ENCODE measurements around the gene SRRM2. TPM values are rescaled to one million over a fixed set of nuclear protein-coding genes. Genes with fewer than 3 reads are reported as not detected.

Gene SRRM2
- total RNA-seq, 1 experiment from 2014 or later, result 127 TPM

- no peak overlapping the region for H3K9ac ChIP-seq (ENCODE audit: low read length)
- no peak for DNase-seq
- no peak overlapping the region for H3K4me3 ChIP-seq (ENCODE audit: low read length)
- peaks cover 9% of the 10 kb centered on the region for H4K20me1 ChIP-seq (ENCODE audit: insufficient read depth, low read depth, low read length)
- H2AFZ ChIP-seq (ENCODE audit: low read length), result no peak overlapping the region
- H3K36me3 ChIP-seq (ENCODE audit: insufficient read depth, low read length), result peaks cover 7% of the 10 kb centered on the region; the same call in 1 of the 2 replicates
- H3K9me3 ChIP-seq (ENCODE audit: low read length), result no peaks in the 10 kb centered on the region
- H3K79me2 ChIP-seq (ENCODE audit: low read length), result peaks cover 24% of the 10 kb centered on the region
- H3K27ac ChIP-seq (ENCODE audit: low read length), result no peak overlapping the region
- peaks cover 23% of the 10 kb centered on the region for H3K4me1 ChIP-seq (ENCODE audit: low read length)
- no peaks in the 10 kb centered on the region for H3K9me2 ChIP-seq (replicated peaks; ENCODE audit: insufficient read depth, low read length)
- no peaks in the 10 kb centered on the region for H3K27me3 ChIP-seq (ENCODE audit: low read length)
- H3K4me2 ChIP-seq (ENCODE audit: low read depth, low read length, poor library complexity, severe bottlenecking), result no peak overlapping the region
These were observed 3.5 kb upstream of the SRRM2 start for GRCh38 chr16:2748757-2749455.

GRCh38 chr16:2749476-2749875 is 3.0 kb upstream of the SRRM2 start:
- H3K27me3 ChIP-seq (ENCODE audit: low read length), result no peaks in the 10 kb centered on the region
- peaks cover 29% of the 10 kb centered on the region for H3K79me2 ChIP-seq (ENCODE audit: low read length)

DNA sequence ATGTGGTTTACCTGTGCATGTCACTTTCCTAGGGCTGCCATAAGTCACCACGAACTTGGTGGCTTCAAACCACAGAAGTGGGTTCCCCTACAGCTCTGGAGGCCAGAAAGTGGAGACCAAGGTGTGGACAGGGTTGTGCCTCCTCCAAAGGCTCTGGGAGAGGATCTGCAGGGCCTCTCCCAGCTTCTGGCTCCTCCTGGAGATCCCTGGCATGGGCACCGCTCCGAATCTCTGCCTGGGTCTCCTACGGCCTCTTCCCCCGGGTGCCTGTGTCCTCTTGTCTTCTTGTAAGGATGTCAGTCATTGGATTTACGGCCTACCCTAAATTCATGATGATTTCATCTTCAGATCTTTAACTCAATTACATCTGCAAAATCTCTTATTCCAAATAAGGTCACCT is 2.5 kb upstream of the SRRM2 start:
- peaks cover 17% of the 10 kb centered on the region; the same call in 1 of the 2 replicates for H3K36me3 ChIP-seq (ENCODE audit: insufficient read depth, low read length)
- H3K9me2 ChIP-seq (replicated peaks; ENCODE audit: insufficient read depth, low read length), result no peaks in the 10 kb centered on the region
- no peak for DNase-seq
- H3K4me3 ChIP-seq (ENCODE audit: low read length), result no peak overlapping the region
- H3K4me2 ChIP-seq (ENCODE audit: low read depth, low read length, poor library complexity, severe bottlenecking), result no peak overlapping the region
- H3K27me3 ChIP-seq (ENCODE audit: low read length), result no peaks in the 10 kb centered on the region
- H3K79me2 ChIP-seq (ENCODE audit: low read length), result peaks cover 34% of the 10 kb centered on the region
- H3K9ac ChIP-seq (ENCODE audit: low read length), result no peak overlapping the region
- H3K4me1 ChIP-seq (ENCODE audit: low read length), result peaks cover 34% of the 10 kb centered on the region
- H3K9me3 ChIP-seq (ENCODE audit: low read length), result no peaks in the 10 kb centered on the region
- H3K27ac ChIP-seq (ENCODE audit: low read length), result no peak overlapping the region
- H4K20me1 ChIP-seq (ENCODE audit: insufficient read depth, low read depth, low read length), result peaks cover 20% of the 10 kb centered on the region
- H2AFZ ChIP-seq (ENCODE audit: low read length), result no peak overlapping the region

More at GRCh38 chr16:2749476-2749875, 3.0 kb upstream of the SRRM2 start:
- peaks cover 29% of the 10 kb centered on the region for H3K4me1 ChIP-seq (ENCODE audit: low read length)
- no peak overlapping the region for H2AFZ ChIP-seq (ENCODE audit: low read length)
- no peak overlapping the region for H3K4me2 ChIP-seq (ENCODE audit: low read depth, low read length, poor library complexity, severe bottlenecking)
- no peaks in the 10 kb centered on the region for H3K9me2 ChIP-seq (replicated peaks; ENCODE audit: insufficient read depth, low read length)
- peaks cover 12% of the 10 kb centered on the region; the same call in 1 of the 2 replicates for H3K36me3 ChIP-seq (ENCODE audit: insufficient read depth, low read length)
- H4K20me1 ChIP-seq (ENCODE audit: insufficient read depth, low read depth, low read length), result peaks cover 15% of the 10 kb centered on the region
- no peak overlapping the region for H3K9ac ChIP-seq (ENCODE audit: low read length)
- no peaks in the 10 kb centered on the region for H3K9me3 ChIP-seq (ENCODE audit: low read length)
- DNase-seq, result no peak
- H3K27ac ChIP-seq (ENCODE audit: low read length), result no peak overlapping the region
- no peak overlapping the region for H3K4me3 ChIP-seq (ENCODE audit: low read length)

DNA sequence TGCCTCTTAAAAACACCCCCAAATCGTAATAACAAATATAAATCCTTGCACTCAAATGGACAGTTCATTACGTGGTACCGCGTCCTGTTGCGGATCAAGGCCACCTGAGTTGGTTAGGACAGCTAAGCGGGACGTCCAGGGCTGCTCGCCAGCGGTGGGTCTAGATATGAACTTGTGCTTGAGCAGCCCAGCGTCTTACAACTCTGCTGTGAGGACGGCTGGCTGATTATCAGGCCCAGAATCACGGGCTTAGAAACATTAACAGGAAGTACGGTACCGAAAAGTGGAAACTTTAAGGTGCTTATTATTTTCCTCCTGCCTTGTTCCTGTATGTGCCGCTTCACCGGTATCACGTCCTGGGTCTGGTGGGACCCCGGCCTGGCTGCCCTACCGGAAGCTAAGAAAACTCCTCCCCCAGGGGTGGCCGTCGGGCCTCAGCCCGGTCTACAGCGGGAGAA is 832 bp upstream of the SRRM2 start:
- Histone ChIP-seq H3K79me2 (ENCODE audit: low read length) (peaks cover 51% of the 10 kb centered on the region), H3K4me3 (ENCODE audit: low read length) (peak overlapping the region; percentile 81)
- peak; percentile 93 for DNase-seq

DNA sequence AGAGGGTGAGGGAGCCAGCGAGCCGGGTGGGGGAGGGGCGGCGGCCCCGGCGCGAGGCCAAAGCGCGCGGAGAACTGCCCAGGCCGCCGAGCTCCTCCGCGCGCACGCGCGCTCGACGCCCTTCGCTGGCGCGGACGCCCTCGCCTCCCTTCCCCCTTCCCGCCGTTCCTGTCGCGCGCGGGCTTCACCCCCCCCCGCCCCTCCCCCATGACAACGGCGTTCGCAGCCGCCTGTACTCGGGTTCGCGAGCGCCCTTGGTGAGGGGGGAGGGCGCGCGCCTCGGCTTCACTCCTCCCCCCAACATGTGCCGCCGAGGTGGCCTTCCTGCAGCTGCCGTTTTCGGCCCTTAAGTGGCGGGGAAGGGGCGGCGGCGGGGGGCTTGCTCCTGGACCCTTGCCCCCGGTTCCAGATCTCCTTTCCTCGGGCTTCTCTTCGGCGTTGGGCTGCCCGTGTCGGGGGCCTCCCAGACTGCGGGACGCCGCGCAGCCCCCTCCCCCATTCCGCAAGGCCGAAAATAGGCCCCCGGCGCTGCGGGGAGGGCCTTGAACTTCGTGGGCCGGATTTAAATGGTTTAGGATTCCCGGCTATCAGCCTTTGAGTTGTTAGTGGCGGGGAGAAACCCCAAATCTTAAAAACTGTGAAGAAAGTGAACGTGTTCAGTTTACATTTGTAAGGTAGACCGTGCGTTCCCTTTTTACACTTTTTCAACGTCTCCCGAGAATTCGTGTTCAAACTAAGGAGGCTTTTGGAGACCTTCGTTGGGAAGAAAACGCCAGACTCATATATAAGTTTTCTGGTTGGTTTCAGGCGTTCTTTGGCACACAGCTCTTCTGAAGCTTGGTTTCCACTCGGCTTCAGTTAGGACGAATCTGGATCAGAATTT is 653 bp downstream of the SRRM2 start:
- Histone ChIP-seq H3K36me3 (ENCODE audit: insufficient read depth, low read length) (peaks cover 46% of the 10 kb centered on the region; the same call in 1 of the 2 replicates), H3K27me3 (ENCODE audit: low read length) (no peaks in the 10 kb centered on the region), H3K9ac (ENCODE audit: low read length) (peak overlapping the region; percentile 96), H4K20me1 (ENCODE audit: insufficient read depth, low read depth, low read length) (peaks cover 48% of the 10 kb centered on the region), H3K4me1 (ENCODE audit: low read length) (peaks cover 32% of the 10 kb centered on the region), H3K79me2 (ENCODE audit: low read length) (peaks cover 65% of the 10 kb centered on the region), H3K4me2 (ENCODE audit: low read depth, low read length, poor library complexity, severe bottlenecking) (peak overlapping the region; percentile 81), H3K9me2 (replicated peaks; ENCODE audit: insufficient read depth, low read length) (no peaks in the 10 kb centered on the region), H3K27ac (ENCODE audit: low read length) (peak overlapping the region; percentile 93), H2AFZ (ENCODE audit: low read length) (no peak overlapping the region), H3K9me3 (ENCODE audit: low read length) (no peaks in the 10 kb centered on the region), H3K4me3 (ENCODE audit: low read length) (peak overlapping the region; percentile 81)
- DNase-seq, result peak; percentile 92

More for the DNA sequence above, 832 bp upstream of the SRRM2 start:
- Histone ChIP-seq H3K4me2 (ENCODE audit: low read depth, low read length, poor library complexity, severe bottlenecking) (peak overlapping the region; percentile 81), H3K27me3 (ENCODE audit: low read length) (no peaks in the 10 kb centered on the region), H3K9ac (ENCODE audit: low read length) (peak overlapping the region; percentile 96), H3K4me1 (ENCODE audit: low read length) (peaks cover 32% of the 10 kb centered on the region), H2AFZ (ENCODE audit: low read length) (no peak overlapping the region), H3K36me3 (ENCODE audit: insufficient read depth, low read length) (peaks cover 32% of the 10 kb centered on the region; the same call in 1 of the 2 replicates), H3K27ac (ENCODE audit: low read length) (peak overlapping the region; percentile 93), H3K9me2 (replicated peaks; ENCODE audit: insufficient read depth, low read length) (no peaks in the 10 kb centered on the region), H4K20me1 (ENCODE audit: insufficient read depth, low read depth, low read length) (peaks cover 36% of the 10 kb centered on the region), H3K9me3 (ENCODE audit: low read length) (no peaks in the 10 kb centered on the region)

DNA sequence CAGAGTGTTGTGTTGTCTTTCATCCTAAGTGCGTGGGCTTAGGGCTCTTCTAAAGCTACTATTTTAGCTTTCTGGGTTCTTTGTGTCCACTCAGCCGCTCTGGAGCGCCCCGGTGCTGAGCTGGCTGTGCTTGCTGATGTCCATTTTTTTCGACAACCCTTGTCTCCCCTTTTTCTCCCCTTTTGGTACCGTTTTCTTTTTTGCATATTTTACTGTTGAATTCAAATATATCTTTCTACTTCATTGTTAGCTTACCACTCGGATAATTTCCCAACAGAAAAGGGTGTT is 1.2 kb downstream of the SRRM2 start:
- peak overlapping the region; percentile 81 for H3K4me3 ChIP-seq (ENCODE audit: low read length)
- peak overlapping the region; percentile 96 for H3K9ac ChIP-seq (ENCODE audit: low read length)
- H3K4me1 ChIP-seq (ENCODE audit: low read length), result peaks cover 32% of the 10 kb centered on the region
- peak overlapping the region; percentile 93 for H3K27ac ChIP-seq (ENCODE audit: low read length)
- H2AFZ ChIP-seq (ENCODE audit: low read length), result no peak overlapping the region
- no peaks in the 10 kb centered on the region for H3K9me2 ChIP-seq (replicated peaks; ENCODE audit: insufficient read depth, low read length)
- peak overlapping the region; percentile 81 for H3K4me2 ChIP-seq (ENCODE audit: low read depth, low read length, poor library complexity, severe bottlenecking)
- DNase-seq, result no peak
- H4K20me1 ChIP-seq (ENCODE audit: insufficient read depth, low read depth, low read length), result peaks cover 52% of the 10 kb centered on the region
- H3K36me3 ChIP-seq (ENCODE audit: insufficient read depth, low read length), result peaks cover 51% of the 10 kb centered on the region
- no peaks in the 10 kb centered on the region for H3K27me3 ChIP-seq (ENCODE audit: low read length)
- peaks cover 70% of the 10 kb centered on the region for H3K79me2 ChIP-seq (ENCODE audit: low read length)
- no peaks in the 10 kb centered on the region for H3K9me3 ChIP-seq (ENCODE audit: low read length)

DNA sequence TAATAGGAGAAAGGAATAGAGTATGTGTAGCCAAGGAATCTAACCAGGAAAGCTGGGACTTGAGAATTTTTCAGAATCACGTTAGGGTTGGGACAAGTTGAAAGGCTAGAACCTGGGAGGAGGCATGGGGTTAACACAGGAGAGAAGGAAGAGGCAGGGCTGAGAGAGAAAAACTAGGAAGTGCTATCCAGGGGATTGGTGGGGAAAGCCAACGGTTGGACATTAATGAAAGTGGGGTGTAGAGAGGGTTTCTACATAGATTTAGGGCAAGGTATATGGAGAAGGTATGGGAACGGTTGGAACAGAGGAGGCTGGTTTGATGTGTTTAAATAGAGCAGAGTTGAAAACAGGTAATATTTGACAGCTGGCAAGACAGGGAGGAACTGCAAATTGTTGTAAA is 2.7 kb downstream of the SRRM2 start:
- Histone ChIP-seq H3K79me2 (ENCODE audit: low read length) (peaks cover 85% of the 10 kb centered on the region), H3K9me3 (ENCODE audit: low read length) (no peaks in the 10 kb centered on the region), H3K4me3 (ENCODE audit: low read length) (no peak overlapping the region), H3K4me2 (ENCODE audit: low read depth, low read length, poor library complexity, severe bottlenecking) (peak overlapping the region; percentile 81), H3K4me1 (ENCODE audit: low read length) (peaks cover 32% of the 10 kb centered on the region), H3K9ac (ENCODE audit: low read length) (peak overlapping the region; percentile 24; the same call in 1 of the 2 replicates), H3K36me3 (ENCODE audit: insufficient read depth, low read length) (peaks cover 66% of the 10 kb centered on the region), H2AFZ (ENCODE audit: low read length) (no peak overlapping the region), H3K27ac (ENCODE audit: low read length) (peak overlapping the region; percentile 19; the same call in 1 of the 2 replicates), H4K20me1 (ENCODE audit: insufficient read depth, low read depth, low read length) (peaks cover 65% of the 10 kb centered on the region), H3K27me3 (ENCODE audit: low read length) (no peaks in the 10 kb centered on the region), H3K9me2 (replicated peaks; ENCODE audit: insufficient read depth, low read length) (no peaks in the 10 kb centered on the region)
- DNase-seq, result no peak
